Neuronal stem cell (in vitro differentiated cells): Measurements from ENCODE around the gene FAM118A.

Experiments
- DNase-seq: peaks from one replicate; pipeline ENCODE4 v3.0.0-alpha.2; 2013; ENCODE audit warnings: low spot score
- H2AFZ ChIP-seq: one replicate; pipeline ENCODE4 v1.6.1; 2013; ENCODE audit warnings: mild to moderate bottlenecking, low read length, inconsistent platforms
- H2AK5ac ChIP-seq: 2 replicates; pipeline ENCODE4 v1.6.1; 2013; ENCODE audit warnings: low read depth, mild to moderate bottlenecking, inconsistent platforms, low read length, moderate library complexity, mixed read lengths
- H2BK120ac ChIP-seq: 2 replicates; pipeline ENCODE4 v1.6.1; 2013; ENCODE audit warnings: low read depth, mild to moderate bottlenecking, inconsistent platforms, low read length, moderate library complexity, mixed read lengths
- H2BK12ac ChIP-seq: one replicate; pipeline ENCODE4 v1.6.1; 2013; ENCODE audit warnings: low read length, inconsistent platforms
- H2BK15ac ChIP-seq: 2 replicates; pipeline ENCODE4 v1.6.1; 2013; ENCODE audit warnings: mild to moderate bottlenecking, low read length, inconsistent platforms, mixed read lengths
- H2BK5ac ChIP-seq: one replicate; pipeline ENCODE4 v1.6.1; 2013; ENCODE audit warnings: inconsistent platforms, mild to moderate bottlenecking, low read length, moderate library complexity
- H3K14ac ChIP-seq: one replicate; pipeline ENCODE4 v1.6.1; 2013; ENCODE audit warnings: low read length, inconsistent platforms
- H3K18ac ChIP-seq: 2 replicates; pipeline ENCODE4 v1.6.1; 2013; ENCODE audit warnings: low read length, inconsistent platforms
- H3K23ac ChIP-seq: 2 replicates; pipeline ENCODE4 v1.6.1; 2013; ENCODE audit warnings: low read depth, mild to moderate bottlenecking, mixed read lengths, low read length, inconsistent platforms; ENCODE audit not compliant: poor library complexity
- H3K27ac ChIP-seq: replicated peaks from 3 replicates; pipeline ENCODE4 v1.5.1; 2013; ENCODE audit warnings: low read length, inconsistent platforms
- H3K27me3 ChIP-seq, 3 experiments: 2 replicates each; pipeline ENCODE4 v1.6.1; 2013; ENCODE audit warnings: low read length in 3 of 3, mild to moderate bottlenecking in 2 of 3, inconsistent platforms in 1 of 3, low read depth in 1 of 3, mixed read lengths in 1 of 3, moderate library complexity in 1 of 3; ENCODE audit not compliant: control insufficient read depth in 3 of 3, insufficient read depth in 3 of 3
- H3K36me3 ChIP-seq, 2 donors: replicated peaks in 1 of 2; 2 replicates each; pipeline ENCODE4 v1.6.1; 2013; ENCODE audit warnings: low read length in 2 of 2; ENCODE audit not compliant: control insufficient read depth in 2 of 2, insufficient read depth in 2 of 2
- H3K4ac ChIP-seq: 2 replicates; pipeline ENCODE4 v1.6.1; 2013; ENCODE audit warnings: inconsistent platforms, mild to moderate bottlenecking, low read length, moderate library complexity
- H3K4me1 ChIP-seq, 2 donors: 1 replicate in 1 of 2; 2 replicates in 1 of 2; pipeline ENCODE4 v1.6.1; 2013; ENCODE audit warnings: low read length in 2 of 2, low read depth in 1 of 2; ENCODE audit not compliant: control insufficient read depth in 2 of 2, insufficient read depth in 1 of 2
- H3K4me2 ChIP-seq: one replicate; pipeline ENCODE4 v1.6.1; 2013; ENCODE audit warnings: mild to moderate bottlenecking, low read length, inconsistent platforms; ENCODE audit not compliant: insufficient read depth, poor library complexity, severe bottlenecking
- H3K4me3 ChIP-seq, 2 donors: 2 replicates each; pipeline ENCODE4 v1.5.1; 2013; ENCODE audit warnings: low read length in 2 of 2, mild to moderate bottlenecking in 2 of 2, inconsistent platforms in 1 of 2, moderate library complexity in 1 of 2
- H3K79me1 ChIP-seq: one replicate; pipeline ENCODE4 v1.6.1; 2013; ENCODE audit warnings: low read depth, mild to moderate bottlenecking, inconsistent platforms, low read length, moderate library complexity
- H3K9ac ChIP-seq: one replicate; pipeline ENCODE4 v1.6.1; 2013; ENCODE audit warnings: mild to moderate bottlenecking, low read depth, low read length, inconsistent platforms; ENCODE audit not compliant: poor library complexity
- H3K9me3 ChIP-seq, 2 donors: replicated peaks in 1 of 2; 2 replicates each; pipeline versions ENCODE3 to v1.6.1; 2013; ENCODE audit warnings: low read length in 2 of 2, mild to moderate bottlenecking in 2 of 2, inconsistent platforms in 1 of 2, low read depth in 1 of 2, mixed read lengths in 1 of 2, moderate library complexity in 1 of 2; ENCODE audit not compliant: control insufficient read depth in 2 of 2, insufficient read depth in 1 of 2
- H4K8ac ChIP-seq: one replicate; pipeline ENCODE4 v1.6.1; 2013; ENCODE audit warnings: low read depth, mild to moderate bottlenecking, inconsistent platforms, low read length, moderate library complexity
- H4K91ac ChIP-seq: one replicate; pipeline ENCODE4 v1.6.1; 2013; ENCODE audit warnings: low read length, low read depth, mild to moderate bottlenecking, inconsistent platforms; ENCODE audit not compliant: poor library complexity
- WGBS, 2 donors: extraction: QIAGEN DNeasy Blood & Tissue Kit; methylation state at CpG; one replicate each; pipeline ENCODE4 v1.1.7; 2013; ENCODE audit warnings: missing lambda C conversion rate in 2 of 2, mixed read lengths in 1 of 2; ENCODE audit not compliant: insufficient read length in 2 of 2, insufficient replicate concordance in 1 of 2; ENCODE audit errors: extremely low coverage in 2 of 2; 5-methylcytosine and 5-hydroxymethylcytosine counted together

Gene FAM118A

GRCh38 chr22:45304971-45305370 is 4.8 kb upstream of the FAM118A start:
- no peak overlapping the region for H3K4me2 ChIP-seq
- H3K9ac ChIP-seq, result no peak overlapping the region
- no peak overlapping the region for H2BK5ac ChIP-seq
- H3K4me3 ChIP-seq, result no peak overlapping the region
- H3K9me3 ChIP-seq, result no peaks in the 10 kb centered on the region
- no peak overlapping the region for H3K14ac ChIP-seq
- H2BK12ac ChIP-seq, result no peak overlapping the region
- DNase-seq, result no peak
- H2AK5ac ChIP-seq, result no peak overlapping the region
- WGBS, 2 donors, result no CpG with 5 or more reads among the region's 6 CpGs
- H3K23ac ChIP-seq, result no peak overlapping the region
- no peak overlapping the region for H4K91ac ChIP-seq
- H3K18ac ChIP-seq, result no peak overlapping the region
- H3K27ac ChIP-seq, result no peak overlapping the region
- no peak overlapping the region for H2AFZ ChIP-seq
- H4K8ac ChIP-seq, result no peak overlapping the region
- H2BK15ac ChIP-seq, result peak overlapping the region; percentile 18
- no peaks in the 10 kb centered on the region for H3K79me1 ChIP-seq
- no peaks in the 10 kb centered on the region for H3K27me3 ChIP-seq
- H3K4me1 ChIP-seq, result peaks cover 6 to 9% of the 10 kb centered on the region in 2 donors
- no peak overlapping the region for H3K4ac ChIP-seq
- no peaks in the 10 kb centered on the region for H3K36me3 ChIP-seq
- H2BK120ac ChIP-seq, result no peak overlapping the region

- no peak overlapping the region for H4K8ac ChIP-seq
- H3K4me2 ChIP-seq, result no peak overlapping the region
- no peaks in the 10 kb centered on the region for H3K9me3 ChIP-seq
- H2BK5ac ChIP-seq, result no peak overlapping the region
- no peak overlapping the region for H3K4me3 ChIP-seq
- no CpG with 5 or more reads among the region's 6 CpGs for WGBS, 2 donors
- H3K36me3 ChIP-seq, result no peaks in the 10 kb centered on the region
- no peak overlapping the region for H4K91ac ChIP-seq
- H3K9ac ChIP-seq, result no peak overlapping the region
- no peak overlapping the region for H2AK5ac ChIP-seq
- no peak for DNase-seq
- H3K79me1 ChIP-seq, result no peaks in the 10 kb centered on the region
- H3K4me1 ChIP-seq, result peaks cover 7 to 10% of the 10 kb centered on the region in 2 donors
- no peak overlapping the region for H2BK12ac ChIP-seq
- H2BK120ac ChIP-seq, result no peak overlapping the region
- no peak overlapping the region for H3K23ac ChIP-seq
- H3K4ac ChIP-seq, result no peak overlapping the region
- no peak overlapping the region for H3K14ac ChIP-seq
- H3K27ac ChIP-seq, result no peak overlapping the region
- no peak overlapping the region for H2BK15ac ChIP-seq
- peaks cover 0 to 2% (median 0%) of the 10 kb centered on the region in 3 experiments for H3K27me3 ChIP-seq
- no peak overlapping the region for H2AFZ ChIP-seq
- no peak overlapping the region for H3K18ac ChIP-seq
These were observed 4.2 kb upstream of the FAM118A start for GRCh38 chr22:45305456-45306075.

- no peak overlapping the region for H3K4me3 ChIP-seq
- no peak overlapping the region for H2AFZ ChIP-seq
- peaks cover 12 to 16% of the 10 kb centered on the region in 2 donors for H3K4me1 ChIP-seq
- H3K4ac ChIP-seq, result no peak overlapping the region
- WGBS, 2 donors, result no CpG with 5 or more reads among the region's 9 CpGs
- no peak overlapping the region for H4K91ac ChIP-seq
- H2BK12ac ChIP-seq, result no peak overlapping the region
- H3K79me1 ChIP-seq, result peaks cover 1% of the 10 kb centered on the region
- H3K36me3 ChIP-seq, result no peaks in the 10 kb centered on the region
- H3K18ac ChIP-seq, result no peak overlapping the region
- H3K27ac ChIP-seq, result no peak overlapping the region
- H2AK5ac ChIP-seq, result no peak overlapping the region
- H2BK120ac ChIP-seq, result no peak overlapping the region
- H2BK15ac ChIP-seq, result no peak overlapping the region
- no peak overlapping the region for H3K4me2 ChIP-seq
- H3K27me3 ChIP-seq, result peaks cover 0 to 6% (median 0%) of the 10 kb centered on the region in 3 experiments
- no peak for DNase-seq
- H2BK5ac ChIP-seq, result no peak overlapping the region
- H3K14ac ChIP-seq, result no peak overlapping the region
- no peak overlapping the region for H3K9ac ChIP-seq
- no peak overlapping the region for H4K8ac ChIP-seq
- no peak overlapping the region for H3K23ac ChIP-seq
- H3K9me3 ChIP-seq, result no peaks in the 10 kb centered on the region
These were observed 3.6 kb upstream of the FAM118A start for GRCh38 chr22:45306139-45306538.

GRCh38 chr22:45308391-45308956 is 1.3 kb upstream of the FAM118A start:
- Histone ChIP-seq H3K9me3 (no peaks in the 10 kb centered on the region), H2AFZ (peak overlapping the region; percentile 91), H4K91ac (no peak overlapping the region), H3K14ac (peak overlapping the region; percentile 75), H3K23ac (no peak overlapping the region), H3K27ac (no peak overlapping the region), H3K36me3 (peaks cover 0 to 2% of the 10 kb centered on the region in 2 donors), H2BK15ac (no peak overlapping the region), H3K4me3 (no peak overlapping the region), H2AK5ac (no peak overlapping the region), H3K79me1 (peaks cover 4% of the 10 kb centered on the region), H3K27me3 (peaks cover 0 to 6% (median 0%) of the 10 kb centered on the region in 3 experiments), H4K8ac (no peak overlapping the region), H3K4me1 (peaks cover 15 to 20% of the 10 kb centered on the region in 2 donors), H2BK5ac (no peak overlapping the region), H2BK120ac (no peak overlapping the region), H3K4ac (no peak overlapping the region), H3K9ac (no peak overlapping the region), H3K18ac (peak overlapping the region; percentile 27), H3K4me2 (no peak overlapping the region), H2BK12ac (no peak overlapping the region)
- no peak for DNase-seq
- WGBS, 2 donors, result no CpG with 5 or more reads among the region's 6 CpGs
